K562 (cell line): ENCODE data around the gene MYCL. TPM values are rescaled to one million over a fixed set of nuclear protein-coding genes. Genes with fewer than 3 reads are reported as not detected.

Source experiments
- DNMT1 ChIP-seq: fragments of 450-650 bp; IDR thresholded peaks from 2 replicates; pipeline ENCODE4 v1.6.1; 2016; ENCODE audit warnings: antibody characterized with exemption, mild to moderate bottlenecking
- HDGF ChIP-seq: fragments of 450-650 bp; IDR thresholded peaks from 2 replicates; pipeline ENCODE4 v1.6.1; 2016
- HIVEP1 ChIP-seq: fragments of 250-450 bp; sonication (Bioruptor Pico); IDR thresholded peaks from 2 replicates; pipeline ENCODE4 v1.4.0; 2020; ENCODE audit warnings: mild to moderate bottlenecking
- HNRNPUL1 ChIP-seq: fragments of 200-400 bp; formaldehyde crosslinking; IDR thresholded peaks from 2 replicates; pipeline ENCODE4 v1.6.1; 2017; ENCODE audit warnings: low read length
- SIRT6 ChIP-seq: IDR thresholded peaks from one replicate; pipeline ENCODE4 v1.6.1; 2012; ENCODE audit warnings: low read depth, mild to moderate bottlenecking, control low read depth, inconsistent platforms, low read length, moderate library complexity
- ZNF134 ChIP-seq: fragments of 250-450 bp; sonication (Bioruptor Pico); conservative IDR thresholded peaks from 2 replicates; pipeline ENCODE4 v1.4.0; 2020
- ZNF347 ChIP-seq: fragments of 450-650 bp; formaldehyde crosslinking; IDR thresholded peaks from 2 replicates; pipeline ENCODE4 v1.4.0; 2020; ENCODE audit warnings: low read depth, mild to moderate bottlenecking, moderate library complexity
- polyA plus RNA-seq, 8 experiments: library from polyadenylated mRNA; depleted of rRNA in 4 of 8; stranded (reverse) in 5 of 8; unstranded in 3 of 8; fragments of >200 nt; fragmentation: Nextera tagmentation in 2 of 8; fragmentation: Illumina TruSeq in 1 of 8; extraction: Ambion mirVana in 2 of 8; extraction: Trizol in 1 of 8; gene quantifications; 2 replicates each; pipeline versions ENCODE4 v1.2.1 to v1.2.3, GENCODE V29; 2011 to 2014; ENCODE audit warnings: inconsistent platforms in 1 of 8, missing spikeins in 1 of 8
- total RNA-seq, 7 experiments: library from RNA; depleted of rRNA in 6 of 7; stranded (reverse); fragments of >200 nt in 6 of 7; fragmentation: Illumina TruSeq in 2 of 7; extraction: Trizol in 2 of 7; gene quantifications; 2 replicates each; pipeline versions ENCODE4 v1.2.1 to v1.2.3, GENCODE V29; 2011 to 2021; ENCODE audit warnings: low replicate concordance in 1 of 7
- TF ChIP-seq, protein P1 (sequence below): IDR thresholded peaks from 2 replicates; pipeline ENCODE4 v1.6.1; 2016; ENCODE audit warnings: missing genetic modification characterization, missing compliant biosample characterization
- TF ChIP-seq, protein P2 (sequence below), 2 experiments: fragments of 450-650 bp in 1 of 2; sonication (generic) in 1 of 2; formaldehyde crosslinking in 1 of 2; IDR thresholded peaks in 1 of 2; conservative IDR thresholded peaks in 1 of 2; 2 replicates each; pipeline versions ENCODE4 v1.6.1 to v1.8.1; 2016 to 2023; ENCODE audit warnings: mild to moderate bottlenecking in 2 of 2, moderate library complexity in 2 of 2, inconsistent platforms in 1 of 2, missing genetic modification reagents in 1 of 2
- TF ChIP-seq, protein P3 (sequence below): sonication (generic); formaldehyde crosslinking; IDR thresholded peaks from 2 replicates; pipeline ENCODE4 v1.8.0; 2022; ENCODE audit warnings: missing genetic modification reagents, mild to moderate bottlenecking, borderline replicate concordance
- TF ChIP-seq, protein P4 (sequence below): sonication (generic); formaldehyde crosslinking; IDR thresholded peaks from 2 replicates; pipeline ENCODE4 v1.8.0; 2022; ENCODE audit warnings: mild to moderate bottlenecking, missing genetic modification reagents

MYCL gene
- total and polyA plus RNA-seq, 9 of the 15 experiments (the other 6 are each of a cell fraction or from before 2014, with no cell fraction given) = 3.5 to 22.0 (median 12.8) TPM

DNA sequence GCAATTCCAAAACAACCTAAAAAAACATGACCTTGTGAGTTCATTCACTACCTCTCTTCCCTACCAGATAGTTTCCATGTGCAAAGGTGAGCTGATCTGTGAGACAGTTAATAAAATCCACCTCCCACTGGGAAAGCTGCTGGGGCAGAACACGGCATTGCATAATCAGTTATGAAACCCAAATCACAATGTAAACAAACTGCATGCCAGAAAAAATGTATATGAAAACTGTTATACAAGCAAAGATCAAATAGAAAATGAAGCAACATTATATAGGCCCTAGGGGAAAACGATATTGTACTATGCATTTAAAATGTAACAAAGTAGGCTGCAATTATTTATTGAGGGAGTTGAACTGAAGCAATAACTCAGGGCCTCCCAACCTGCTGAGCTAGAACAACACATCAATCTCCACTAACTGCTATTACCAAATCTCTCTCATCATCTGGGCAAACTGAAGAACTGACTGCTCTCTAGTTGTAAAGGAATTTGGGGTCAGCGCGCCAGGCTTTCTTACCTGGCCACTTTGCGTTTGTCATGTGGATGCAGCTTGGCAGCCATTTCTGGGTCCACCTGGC lies 49.4 kb downstream of the MYCL start (continued):
- TF ChIP-seq, protein P1, sequence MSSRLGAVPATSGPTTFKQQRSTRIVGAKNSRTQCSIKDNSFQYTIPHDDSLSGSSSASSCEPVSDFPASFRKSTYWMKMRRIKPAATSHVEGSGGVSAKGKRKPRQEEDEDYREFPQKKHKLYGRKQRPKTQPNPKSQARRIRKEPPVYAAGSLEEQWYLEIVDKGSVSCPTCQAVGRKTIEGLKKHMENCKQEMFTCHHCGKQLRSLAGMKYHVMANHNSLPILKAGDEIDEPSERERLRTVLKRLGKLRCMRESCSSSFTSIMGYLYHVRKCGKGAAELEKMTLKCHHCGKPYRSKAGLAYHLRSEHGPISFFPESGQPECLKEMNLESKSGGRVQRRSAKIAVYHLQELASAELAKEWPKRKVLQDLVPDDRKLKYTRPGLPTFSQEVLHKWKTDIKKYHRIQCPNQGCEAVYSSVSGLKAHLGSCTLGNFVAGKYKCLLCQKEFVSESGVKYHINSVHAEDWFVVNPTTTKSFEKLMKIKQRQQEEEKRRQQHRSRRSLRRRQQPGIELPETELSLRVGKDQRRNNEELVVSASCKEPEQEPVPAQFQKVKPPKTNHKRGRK (tag) = no peak
- TF ChIP-seq HNRNPUL1 (0 out of 2 replicates have a peak, but pooled peaks have one; percentile 31), HIVEP1 (no peak), ZNF134 (CRISPR knock-in tag) (no peak), ZNF347 (no peak), HDGF (no peak), SIRT6 (no peak), DNMT1 (no peak)
- TF ChIP-seq, protein P2, sequence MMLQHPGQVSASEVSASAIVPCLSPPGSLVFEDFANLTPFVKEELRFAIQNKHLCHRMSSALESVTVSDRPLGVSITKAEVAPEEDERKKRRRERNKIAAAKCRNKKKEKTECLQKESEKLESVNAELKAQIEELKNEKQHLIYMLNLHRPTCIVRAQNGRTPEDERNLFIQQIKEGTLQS (IDR thresholded peaks at IDR 0.05) = peak; percentile 25; the same call in 1 of the 2 replicates
- TF ChIP-seq, protein P2 (CRISPR knock-in tag; conservative IDR thresholded peaks at IDR 0.05) = no peak
- TF ChIP-seq, protein P3, sequence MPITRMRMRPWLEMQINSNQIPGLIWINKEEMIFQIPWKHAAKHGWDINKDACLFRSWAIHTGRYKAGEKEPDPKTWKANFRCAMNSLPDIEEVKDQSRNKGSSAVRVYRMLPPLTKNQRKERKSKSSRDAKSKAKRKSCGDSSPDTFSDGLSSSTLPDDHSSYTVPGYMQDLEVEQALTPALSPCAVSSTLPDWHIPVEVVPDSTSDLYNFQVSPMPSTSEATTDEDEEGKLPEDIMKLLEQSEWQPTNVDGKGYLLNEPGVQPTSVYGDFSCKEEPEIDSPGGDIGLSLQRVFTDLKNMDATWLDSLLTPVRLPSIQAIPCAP (CRISPR knock-in tag) = no peak
- TF ChIP-seq, protein P4, sequence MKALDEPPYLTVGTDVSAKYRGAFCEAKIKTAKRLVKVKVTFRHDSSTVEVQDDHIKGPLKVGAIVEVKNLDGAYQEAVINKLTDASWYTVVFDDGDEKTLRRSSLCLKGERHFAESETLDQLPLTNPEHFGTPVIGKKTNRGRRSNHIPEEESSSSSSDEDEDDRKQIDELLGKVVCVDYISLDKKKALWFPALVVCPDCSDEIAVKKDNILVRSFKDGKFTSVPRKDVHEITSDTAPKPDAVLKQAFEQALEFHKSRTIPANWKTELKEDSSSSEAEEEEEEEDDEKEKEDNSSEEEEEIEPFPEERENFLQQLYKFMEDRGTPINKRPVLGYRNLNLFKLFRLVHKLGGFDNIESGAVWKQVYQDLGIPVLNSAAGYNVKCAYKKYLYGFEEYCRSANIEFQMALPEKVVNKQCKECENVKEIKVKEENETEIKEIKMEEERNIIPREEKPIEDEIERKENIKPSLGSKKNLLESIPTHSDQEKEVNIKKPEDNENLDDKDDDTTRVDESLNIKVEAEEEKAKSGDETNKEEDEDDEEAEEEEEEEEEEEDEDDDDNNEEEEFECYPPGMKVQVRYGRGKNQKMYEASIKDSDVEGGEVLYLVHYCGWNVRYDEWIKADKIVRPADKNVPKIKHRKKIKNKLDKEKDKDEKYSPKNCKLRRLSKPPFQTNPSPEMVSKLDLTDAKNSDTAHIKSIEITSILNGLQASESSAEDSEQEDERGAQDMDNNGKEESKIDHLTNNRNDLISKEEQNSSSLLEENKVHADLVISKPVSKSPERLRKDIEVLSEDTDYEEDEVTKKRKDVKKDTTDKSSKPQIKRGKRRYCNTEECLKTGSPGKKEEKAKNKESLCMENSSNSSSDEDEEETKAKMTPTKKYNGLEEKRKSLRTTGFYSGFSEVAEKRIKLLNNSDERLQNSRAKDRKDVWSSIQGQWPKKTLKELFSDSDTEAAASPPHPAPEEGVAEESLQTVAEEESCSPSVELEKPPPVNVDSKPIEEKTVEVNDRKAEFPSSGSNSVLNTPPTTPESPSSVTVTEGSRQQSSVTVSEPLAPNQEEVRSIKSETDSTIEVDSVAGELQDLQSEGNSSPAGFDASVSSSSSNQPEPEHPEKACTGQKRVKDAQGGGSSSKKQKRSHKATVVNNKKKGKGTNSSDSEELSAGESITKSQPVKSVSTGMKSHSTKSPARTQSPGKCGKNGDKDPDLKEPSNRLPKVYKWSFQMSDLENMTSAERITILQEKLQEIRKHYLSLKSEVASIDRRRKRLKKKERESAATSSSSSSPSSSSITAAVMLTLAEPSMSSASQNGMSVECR = no peak
- TF ChIP-seq, all 486 proteins: peak for 5
